ENCODE measurements around the gene GON7.
"Not testable (repeated sequence)": the region's sequence is repeated elsewhere in the genome, so short reads cannot be mapped to it uniquely, and the experiment has no call there.

DNA sequence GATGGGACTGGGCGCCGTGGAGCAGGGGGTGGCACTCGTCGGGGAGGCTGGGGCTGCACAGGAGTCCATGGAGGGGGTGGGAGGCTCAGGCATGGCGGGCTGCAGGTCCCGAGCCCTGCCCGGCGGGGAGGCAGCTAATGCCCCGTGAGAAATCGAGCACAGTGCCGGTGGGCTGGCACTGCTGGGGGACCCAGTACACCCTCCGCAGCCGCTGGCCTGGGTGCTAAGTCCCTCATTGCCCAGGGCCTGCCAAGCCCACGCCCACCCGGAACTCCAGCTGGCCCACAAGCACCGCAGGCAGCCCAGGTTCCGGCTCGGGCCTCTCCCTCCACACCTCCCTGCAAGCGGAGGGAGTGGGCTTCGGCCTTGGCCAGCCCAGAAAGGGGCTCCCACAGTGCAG is 36.7 kb downstream of the GON7 start:
- TF ChIP-seq, protein P1, sequence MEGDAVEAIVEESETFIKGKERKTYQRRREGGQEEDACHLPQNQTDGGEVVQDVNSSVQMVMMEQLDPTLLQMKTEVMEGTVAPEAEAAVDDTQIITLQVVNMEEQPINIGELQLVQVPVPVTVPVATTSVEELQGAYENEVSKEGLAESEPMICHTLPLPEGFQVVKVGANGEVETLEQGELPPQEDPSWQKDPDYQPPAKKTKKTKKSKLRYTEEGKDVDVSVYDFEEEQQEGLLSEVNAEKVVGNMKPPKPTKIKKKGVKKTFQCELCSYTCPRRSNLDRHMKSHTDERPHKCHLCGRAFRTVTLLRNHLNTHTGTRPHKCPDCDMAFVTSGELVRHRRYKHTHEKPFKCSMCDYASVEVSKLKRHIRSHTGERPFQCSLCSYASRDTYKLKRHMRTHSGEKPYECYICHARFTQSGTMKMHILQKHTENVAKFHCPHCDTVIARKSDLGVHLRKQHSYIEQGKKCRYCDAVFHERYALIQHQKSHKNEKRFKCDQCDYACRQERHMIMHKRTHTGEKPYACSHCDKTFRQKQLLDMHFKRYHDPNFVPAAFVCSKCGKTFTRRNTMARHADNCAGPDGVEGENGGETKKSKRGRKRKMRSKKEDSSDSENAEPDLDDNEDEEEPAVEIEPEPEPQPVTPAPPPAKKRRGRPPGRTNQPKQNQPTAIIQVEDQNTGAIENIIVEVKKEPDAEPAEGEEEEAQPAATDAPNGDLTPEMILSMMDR (IDR thresholded peaks at IDR 0.05; ENCODE audit: insufficient read depth, low read length), result not testable (repeated sequence)
- TF ChIP-seq, protein P2, sequence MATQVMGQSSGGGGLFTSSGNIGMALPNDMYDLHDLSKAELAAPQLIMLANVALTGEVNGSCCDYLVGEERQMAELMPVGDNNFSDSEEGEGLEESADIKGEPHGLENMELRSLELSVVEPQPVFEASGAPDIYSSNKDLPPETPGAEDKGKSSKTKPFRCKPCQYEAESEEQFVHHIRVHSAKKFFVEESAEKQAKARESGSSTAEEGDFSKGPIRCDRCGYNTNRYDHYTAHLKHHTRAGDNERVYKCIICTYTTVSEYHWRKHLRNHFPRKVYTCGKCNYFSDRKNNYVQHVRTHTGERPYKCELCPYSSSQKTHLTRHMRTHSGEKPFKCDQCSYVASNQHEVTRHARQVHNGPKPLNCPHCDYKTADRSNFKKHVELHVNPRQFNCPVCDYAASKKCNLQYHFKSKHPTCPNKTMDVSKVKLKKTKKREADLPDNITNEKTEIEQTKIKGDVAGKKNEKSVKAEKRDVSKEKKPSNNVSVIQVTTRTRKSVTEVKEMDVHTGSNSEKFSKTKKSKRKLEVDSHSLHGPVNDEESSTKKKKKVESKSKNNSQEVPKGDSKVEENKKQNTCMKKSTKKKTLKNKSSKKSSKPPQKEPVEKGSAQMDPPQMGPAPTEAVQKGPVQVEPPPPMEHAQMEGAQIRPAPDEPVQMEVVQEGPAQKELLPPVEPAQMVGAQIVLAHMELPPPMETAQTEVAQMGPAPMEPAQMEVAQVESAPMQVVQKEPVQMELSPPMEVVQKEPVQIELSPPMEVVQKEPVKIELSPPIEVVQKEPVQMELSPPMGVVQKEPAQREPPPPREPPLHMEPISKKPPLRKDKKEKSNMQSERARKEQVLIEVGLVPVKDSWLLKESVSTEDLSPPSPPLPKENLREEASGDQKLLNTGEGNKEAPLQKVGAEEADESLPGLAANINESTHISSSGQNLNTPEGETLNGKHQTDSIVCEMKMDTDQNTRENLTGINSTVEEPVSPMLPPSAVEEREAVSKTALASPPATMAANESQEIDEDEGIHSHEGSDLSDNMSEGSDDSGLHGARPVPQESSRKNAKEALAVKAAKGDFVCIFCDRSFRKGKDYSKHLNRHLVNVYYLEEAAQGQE (IDR thresholded peaks at IDR 0.05; ENCODE audit: insufficient replicate concordance, low read depth), result not testable (repeated sequence)

Measured in HL-60 (cell line).